ENCODE results near the gene CD300LF.

The CD300LF gene

GRCh38 chr17:74691151-74691550 is 21.6 kb downstream of the CD300LF start:
- in situ Hi-C loops (cut with HindIII; ENCODE audit: low sequenced_read_pairs), result no loop called here

- in situ Hi-C loops (cut with HindIII; ENCODE audit: low sequenced_read_pairs), result no loop called here
Measured at GRCh38 chr17:74690409-74690825, 22.3 kb downstream of the CD300LF start.

DNA sequence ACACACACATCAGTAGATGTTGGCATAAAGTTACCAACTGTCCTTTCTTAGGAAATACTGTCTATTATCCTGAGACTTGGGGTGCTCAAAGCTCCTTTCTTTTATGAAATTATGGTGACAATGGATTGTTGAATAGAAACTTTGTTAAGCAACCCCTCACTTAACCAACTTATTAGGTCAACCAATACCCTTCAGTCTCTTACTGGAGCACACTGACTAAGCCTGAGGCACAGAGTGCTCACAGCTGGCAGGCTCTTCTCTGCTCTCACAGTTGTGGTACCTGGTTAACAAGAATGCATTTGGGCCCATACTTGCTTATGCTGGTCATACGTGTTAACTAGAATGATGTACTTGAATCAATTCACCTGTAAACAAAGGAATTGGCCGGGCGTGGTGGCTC is 24.8 kb downstream of the CD300LF start:
- in situ Hi-C loops (cut with HindIII; ENCODE audit: low sequenced_read_pairs), result no loop called here

- in situ Hi-C loops (cut with HindIII; ENCODE audit: low sequenced_read_pairs), result no loop called here
Measured at GRCh38 chr17:74686761-74687160, 26.0 kb downstream of the CD300LF start.

GRCh38 chr17:74682471-74683190 is 30.1 kb downstream of the CD300LF start:
- in situ Hi-C loops (cut with HindIII; ENCODE audit: low sequenced_read_pairs), result no loop called here

GRCh38 chr17:74682028-74682427 is 30.7 kb downstream of the CD300LF start:
- in situ Hi-C loops (cut with HindIII; ENCODE audit: low sequenced_read_pairs), result no loop called here

- in situ Hi-C loops (cut with HindIII; ENCODE audit: low sequenced_read_pairs), result no loop called here
Measured at GRCh38 chr17:74680941-74681340, 31.8 kb downstream of the CD300LF start.

- in situ Hi-C loops (cut with HindIII; ENCODE audit: low sequenced_read_pairs), result no loop called here
Measured at GRCh38 chr17:74680213-74680612, 32.5 kb downstream of the CD300LF start.

DNA sequence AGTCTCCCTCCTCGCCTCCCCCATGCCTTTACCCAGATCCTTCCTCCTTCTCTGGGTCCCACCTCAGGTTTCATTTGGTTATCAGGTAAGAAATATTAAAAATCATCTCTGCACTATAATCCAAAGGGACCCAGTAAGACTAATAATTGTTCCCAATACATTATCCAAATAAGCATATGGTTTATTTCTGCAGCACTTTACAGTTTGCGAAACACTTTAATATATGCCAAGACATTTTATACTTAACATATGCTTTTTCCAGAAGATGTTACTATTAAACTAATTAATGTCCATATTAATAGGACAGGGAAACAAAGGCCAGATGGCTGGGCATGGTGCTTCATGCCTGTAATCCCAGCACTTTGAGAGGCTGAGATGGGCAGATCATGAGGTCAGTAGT is 33.3 kb downstream of the CD300LF start:
- in situ Hi-C loops (cut with HindIII; ENCODE audit: low sequenced_read_pairs), result no loop called here

GRCh38 chr17:74678541-74678940 is 34.2 kb downstream of the CD300LF start:
- in situ Hi-C loops (cut with HindIII; ENCODE audit: low sequenced_read_pairs), result no loop called here

DNA sequence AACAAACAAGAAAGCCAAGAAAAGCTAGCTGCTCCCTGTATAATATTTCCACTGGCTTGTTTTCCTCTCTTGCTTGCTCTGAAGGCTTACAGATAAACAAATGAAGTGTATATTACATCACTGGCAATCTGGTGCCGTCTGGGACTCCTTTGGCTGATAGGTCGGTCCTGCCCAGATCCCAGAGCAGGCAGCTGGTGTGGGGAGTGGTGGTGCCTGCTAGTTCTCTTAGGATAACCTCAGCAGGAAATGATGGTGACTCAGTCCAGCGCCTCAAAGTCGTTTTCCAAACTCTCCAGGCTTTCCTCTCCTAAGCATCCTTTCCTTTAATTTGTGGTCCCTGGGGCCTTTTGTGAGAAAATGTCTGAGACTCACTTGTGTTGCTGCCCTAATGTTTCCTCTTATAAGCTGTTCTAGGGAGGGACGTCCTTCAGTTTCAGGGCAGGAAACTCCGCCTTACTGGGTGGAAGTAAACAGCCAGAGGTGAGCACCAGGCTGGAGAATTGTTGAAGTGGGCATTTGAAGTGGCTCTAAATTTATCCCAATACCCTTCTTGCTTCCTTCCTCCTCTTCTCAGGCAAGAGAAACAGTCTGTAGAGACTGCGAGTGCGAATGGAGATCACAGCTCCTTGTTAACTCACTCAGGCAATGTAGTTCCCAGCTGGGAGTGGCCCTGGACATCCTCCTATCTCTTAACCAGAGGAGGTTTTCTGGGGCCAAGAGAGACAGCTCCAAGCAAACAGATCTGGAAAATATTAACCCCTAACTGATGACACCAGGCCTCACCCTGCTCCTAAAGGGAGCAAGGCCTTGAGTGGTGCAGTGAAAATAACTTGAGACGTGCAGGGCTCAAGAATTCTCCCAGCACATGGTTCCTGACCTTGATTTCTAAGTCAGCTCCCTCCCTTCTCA is 34.9 kb downstream of the CD300LF start:
- in situ Hi-C loops (cut with HindIII; ENCODE audit: low sequenced_read_pairs), result no loop called here

GRCh38 chr17:74671031-74671771 is 41.5 kb downstream of the CD300LF start:
- in situ Hi-C loops (cut with HindIII; ENCODE audit: low sequenced_read_pairs), result no loop called here

DNA sequence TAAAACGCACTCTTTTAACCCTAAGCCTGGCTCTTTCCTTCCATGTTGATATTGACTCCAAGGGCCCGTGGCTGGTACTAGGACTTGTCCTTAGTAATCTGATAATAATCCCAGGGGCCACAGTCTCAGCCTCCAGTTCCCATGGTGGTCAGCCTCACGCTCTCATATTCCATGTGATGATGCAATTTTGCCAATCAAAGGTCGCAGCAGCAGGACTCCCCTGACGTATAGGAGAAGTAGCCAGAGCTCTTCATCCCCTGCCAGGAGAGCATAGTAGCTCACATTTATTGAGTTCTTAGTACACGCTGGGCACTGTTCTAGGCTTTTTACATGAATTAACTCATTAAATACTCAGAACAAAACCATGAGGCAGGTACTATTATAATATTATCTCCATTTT is 42.4 kb downstream of the CD300LF start:
- in situ Hi-C loops (cut with HindIII; ENCODE audit: low sequenced_read_pairs), result no loop called here

DNA sequence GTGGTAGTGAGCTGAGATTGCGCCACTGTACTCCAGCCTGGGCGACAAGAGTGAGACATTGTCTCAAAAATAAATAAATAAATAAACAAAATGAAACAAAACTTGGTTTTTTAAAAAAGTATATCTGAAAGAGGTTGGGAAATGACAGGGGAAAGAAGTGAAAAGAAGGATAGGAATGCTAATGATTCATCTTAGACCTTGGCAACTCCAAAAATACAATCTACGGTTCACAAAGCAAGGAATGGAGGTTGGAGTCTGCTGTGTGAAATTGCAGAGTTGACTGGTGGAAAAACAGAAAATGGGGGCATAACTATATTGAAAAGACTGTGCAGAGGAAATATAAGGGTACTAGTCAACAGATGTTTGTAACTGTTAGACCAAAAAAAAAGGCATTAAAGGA is 49.2 kb downstream of the CD300LF start:
- in situ Hi-C loops (cut with HindIII; ENCODE audit: low sequenced_read_pairs), result no loop called here

DNA sequence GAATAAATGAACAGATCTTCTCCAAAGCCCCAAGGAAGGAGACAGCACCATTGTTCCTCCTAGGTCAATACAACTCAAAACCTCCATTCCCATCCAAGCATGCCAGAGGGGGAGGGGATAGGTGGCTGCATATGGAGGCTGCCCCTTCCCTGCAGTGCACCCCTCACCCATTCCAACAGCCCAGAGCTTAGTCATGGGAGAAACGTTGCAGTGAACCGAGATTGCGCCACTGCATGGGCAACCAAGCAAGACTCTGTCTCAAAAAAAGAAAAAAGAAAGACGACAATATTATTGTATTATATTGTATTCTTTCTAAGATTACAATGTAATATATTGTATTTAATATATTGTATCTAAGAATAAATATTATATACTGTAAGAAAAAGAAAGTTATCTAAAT is 52.8 kb downstream of the CD300LF start:
- in situ Hi-C loops (cut with HindIII; ENCODE audit: low sequenced_read_pairs), result no loop called here

- in situ Hi-C loops (cut with HindIII; ENCODE audit: low sequenced_read_pairs), result no loop called here
Measured at GRCh38 chr17:74658620-74659019, 54.1 kb downstream of the CD300LF start.

GRCh38 chr17:74654742-74655141 is 58.0 kb downstream of the CD300LF start:
- in situ Hi-C loops (cut with HindIII; ENCODE audit: low sequenced_read_pairs), result no loop called here

DNA sequence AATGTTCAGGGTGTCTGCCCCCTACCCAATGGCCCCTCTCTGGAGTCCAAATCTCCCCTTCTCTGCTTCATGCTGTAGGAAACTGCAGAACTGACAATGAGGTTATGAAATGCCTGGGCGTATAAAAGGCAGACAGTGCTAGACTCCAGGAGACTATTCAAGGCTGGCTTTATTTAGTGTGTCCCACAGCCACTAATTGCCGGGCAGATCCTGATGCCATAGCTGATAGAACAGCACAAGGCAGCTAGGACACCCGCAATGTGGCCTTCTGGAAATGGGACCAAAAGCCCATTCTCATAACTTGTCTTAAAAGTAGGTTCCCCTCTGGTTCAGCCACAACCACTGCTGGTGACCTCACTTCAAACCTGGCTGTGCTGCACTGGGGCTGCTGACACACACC is 60.7 kb downstream of the CD300LF start:
- in situ Hi-C loops (cut with HindIII; ENCODE audit: low sequenced_read_pairs), result no loop called here

GRCh38 chr17:74649909-74650308 is 62.8 kb downstream of the CD300LF start:
- in situ Hi-C loops (cut with HindIII; ENCODE audit: low sequenced_read_pairs), result loop anchor here (25.0 kb wide), 1 partner anchor 163 kb away; no protein-coding TSS in a partner anchor

DNA sequence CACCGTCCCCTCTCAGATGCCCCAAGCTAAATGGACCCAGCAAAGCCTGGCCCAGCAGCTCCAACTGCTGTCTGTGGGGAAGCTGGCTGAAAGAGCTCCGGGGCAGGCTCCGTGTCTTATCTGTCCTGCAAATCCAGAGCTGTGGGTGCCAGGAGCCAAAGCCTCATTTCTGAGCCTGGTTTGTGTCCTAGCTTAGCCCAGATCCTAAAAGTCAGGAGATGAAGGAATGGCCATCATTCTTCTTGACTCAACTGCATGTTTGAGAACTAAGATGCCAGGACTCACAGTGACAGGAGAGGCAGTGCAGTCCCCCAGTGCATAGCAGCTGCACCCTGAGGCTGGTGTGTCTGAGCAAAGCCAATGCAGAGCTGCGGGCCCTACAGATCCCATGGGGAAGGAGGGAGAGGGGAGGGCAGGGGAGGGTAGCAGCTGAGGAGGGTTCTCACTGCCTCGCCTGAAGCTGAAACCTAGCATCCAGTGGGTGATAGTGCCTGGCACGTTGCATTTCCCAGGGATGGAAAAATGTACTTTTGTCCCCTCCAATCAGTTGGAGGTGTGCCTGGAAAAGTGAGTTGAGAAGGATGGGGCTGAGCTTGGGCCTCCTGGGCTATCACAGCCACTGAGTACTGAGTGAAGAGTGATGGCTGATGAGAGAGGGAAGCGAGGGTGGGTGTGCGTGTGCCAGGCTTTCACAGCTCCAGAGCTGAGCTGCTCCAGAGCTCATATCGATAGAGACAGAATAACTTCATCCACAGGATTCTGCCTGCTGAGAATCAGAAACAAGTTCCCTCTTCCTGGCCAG is 64.7 kb downstream of the CD300LF start:
- in situ Hi-C loops (cut with HindIII; ENCODE audit: low sequenced_read_pairs), result loop anchor here (25.0 kb wide), 1 partner anchor 161 kb away; no protein-coding TSS in a partner anchor

All from endothelial cell of hepatic sinusoid (primary cell).